Stimulated activated CD4-positive, alpha-beta T cell treated with anti-CD3 and anti-CD28 coated beads, Interleukin-15, amount 100 ng/mL, for 48 hours (primary cell): ENCODE results near the gene IGF2BP1.
"Not testable (repeated sequence)": the region's sequence is repeated elsewhere in the genome, so short reads cannot be mapped to it uniquely, and the experiment has no call there.

ENCODE experiments used
- DNase-seq, 2 donors: peaks; one replicate each; pipeline ENCODE4 v3.0.0-alpha.2; 2020; ENCODE audit warnings: low read depth in 2 of 2

The IGF2BP1 gene

GRCh38 chr17:49100601-49101000, 103.4 kb downstream of the IGF2BP1 start:
- no peak for DNase-seq

- no peak for DNase-seq
Observed at GRCh38 chr17:49101054-49101534, 103.9 kb downstream of the IGF2BP1 start.

DNA sequence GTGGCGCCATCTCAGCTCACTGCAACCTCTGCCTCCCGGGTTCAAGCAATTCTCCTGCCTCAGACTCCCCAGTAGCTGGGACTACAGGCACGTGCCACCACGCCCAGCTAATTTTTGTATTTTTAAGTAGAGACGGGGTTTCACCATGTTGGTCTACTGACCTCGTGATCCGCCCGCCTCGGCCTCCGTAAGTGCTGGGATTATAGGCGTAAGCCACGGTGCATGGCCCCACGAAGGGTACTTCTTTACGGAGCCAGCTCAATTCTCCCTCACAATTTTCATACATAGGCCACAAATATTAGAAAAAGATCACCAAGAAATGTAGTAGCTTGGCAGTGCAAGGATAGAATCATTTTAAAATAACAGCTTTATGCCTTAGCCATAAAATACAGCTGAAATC, 106.2 kb downstream of the IGF2BP1 start:
- not testable (repeated sequence) for DNase-seq

GRCh38 chr17:49104511-49105074, 107.4 kb downstream of the IGF2BP1 start:
- no peak for DNase-seq
